GM19395 (cell line): Measurements from ENCODE around the gene FCHSD2.
"Not testable (repeated sequence)": the region's sequence is repeated elsewhere in the genome, so short reads cannot be mapped to it uniquely, and the experiment has no call there.

Experiments
- ATAC-seq: cut with Tn5 transposase; IDR thresholded peaks from one replicate; pipeline ENCODE4 v1.9.1; 2021; ENCODE audit warnings: mild to moderate bottlenecking, moderate library complexity; ENCODE audit not compliant: unreplicated experiment

The FCHSD2 gene

DNA sequence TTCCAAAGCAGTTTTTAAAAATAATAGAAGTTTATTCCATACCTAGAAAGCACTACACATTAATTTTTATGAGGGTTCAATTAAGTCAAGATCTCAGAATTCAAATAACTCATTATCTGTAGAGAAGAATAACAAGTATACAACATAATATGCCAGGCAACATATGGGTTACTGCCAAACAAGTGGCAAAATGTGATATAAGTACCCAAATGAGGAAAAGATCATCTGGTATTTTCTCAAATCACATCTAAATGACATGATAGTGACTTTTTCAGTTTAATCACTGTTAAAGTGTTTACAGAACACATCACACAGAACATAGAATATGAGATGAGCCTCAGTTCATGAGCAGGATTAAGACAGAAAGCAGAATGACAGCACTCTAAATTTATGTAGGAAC, 123.3 kb downstream of the FCHSD2 start:
- no peak for ATAC-seq

DNA sequence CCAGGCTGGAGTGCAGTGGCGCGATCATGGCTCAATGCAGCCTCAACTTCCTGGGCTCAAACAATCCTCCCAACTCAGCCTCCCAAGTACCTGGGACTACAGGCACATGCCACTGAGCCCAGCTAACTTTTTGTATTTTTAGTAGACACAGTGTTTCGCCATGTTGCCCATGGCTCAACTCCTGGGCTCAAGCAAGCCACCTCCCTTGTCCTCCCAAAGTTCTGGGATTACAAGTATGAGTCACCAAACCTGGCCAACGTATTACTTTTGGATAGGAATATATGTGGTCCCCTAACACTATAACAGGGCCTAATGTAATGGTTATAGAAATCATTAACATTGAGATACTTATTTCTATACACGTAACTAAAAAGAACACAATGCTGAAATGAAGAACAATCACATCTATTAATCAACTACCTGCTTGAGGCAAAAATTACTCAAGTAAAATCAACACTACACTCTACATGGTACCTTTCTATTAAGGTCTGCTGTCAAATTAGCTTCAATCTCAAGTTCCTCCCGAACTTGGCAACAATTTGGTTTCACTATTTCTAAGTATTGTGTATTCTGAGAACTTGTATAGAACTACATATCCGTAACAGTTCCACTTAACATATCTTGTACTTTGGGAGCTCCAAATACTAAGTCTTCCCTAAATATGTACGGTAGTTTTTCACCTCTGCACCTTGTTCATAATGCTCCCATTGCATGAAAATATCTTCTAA, 124.9 kb downstream of the FCHSD2 start:
- no peak for ATAC-seq

- no peak for ATAC-seq
Measured at GRCh38 chr11:73013021-73013420, 129.1 kb downstream of the FCHSD2 start.

- ATAC-seq: no peak
Measured at GRCh38 chr11:73012121-73012863, 129.8 kb downstream of the FCHSD2 start.

DNA sequence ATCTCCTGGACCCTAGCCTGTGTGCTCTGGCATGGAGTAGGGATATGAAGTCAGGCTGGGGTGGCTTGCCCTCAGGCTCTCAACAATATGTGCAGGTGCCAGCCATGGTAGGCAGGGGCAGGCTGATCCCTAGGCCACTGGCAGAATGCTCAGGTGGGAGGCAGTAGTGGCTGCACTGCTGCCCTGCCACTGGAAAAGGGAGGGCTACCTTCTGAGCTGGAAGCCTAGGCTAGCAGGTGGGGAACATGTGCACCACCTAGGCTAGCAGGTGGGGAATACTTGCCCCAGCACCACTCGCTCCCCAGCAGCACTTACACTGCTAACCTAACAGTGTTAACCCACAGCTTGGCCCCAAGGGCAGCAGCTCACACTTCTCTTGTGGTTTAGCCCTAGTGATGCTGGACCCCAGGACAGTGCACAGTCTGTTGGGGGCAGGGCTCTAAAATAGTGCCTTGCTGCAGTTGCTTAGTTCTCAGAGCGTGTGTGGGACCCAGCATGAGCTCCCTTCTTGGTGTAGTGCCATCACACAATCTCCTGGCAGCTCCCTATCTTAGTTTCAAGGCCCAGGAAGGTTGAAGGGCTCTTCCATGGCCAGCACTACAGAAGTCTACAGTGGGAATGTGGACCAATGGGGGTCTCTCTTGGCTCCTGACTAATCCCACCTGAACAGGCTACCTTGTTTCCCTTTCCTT, 130.8 kb downstream of the FCHSD2 start:
- ATAC-seq: no peak

- ATAC-seq: no peak
Measured at GRCh38 chr11:73009972-73010371, 132.1 kb downstream of the FCHSD2 start.

DNA sequence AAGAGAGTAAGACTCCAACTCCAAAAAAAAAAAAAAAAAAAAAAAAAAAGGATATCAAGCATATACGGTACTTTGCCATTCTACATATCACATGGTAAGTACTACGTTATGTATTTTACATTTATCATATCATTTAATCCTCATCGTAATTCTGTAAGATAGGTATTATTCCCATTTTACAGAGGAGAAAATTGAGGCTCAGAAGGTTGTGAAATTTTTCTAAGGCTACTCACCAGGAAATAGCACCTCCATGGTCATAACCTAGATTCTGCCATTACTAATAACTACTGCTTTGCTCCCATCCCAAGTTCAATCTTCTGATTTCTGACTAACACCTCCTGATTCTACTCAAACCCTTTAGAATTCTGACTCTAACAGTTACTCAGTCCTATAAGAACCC, 138.0 kb downstream of the FCHSD2 start:
- no peak for ATAC-seq

DNA sequence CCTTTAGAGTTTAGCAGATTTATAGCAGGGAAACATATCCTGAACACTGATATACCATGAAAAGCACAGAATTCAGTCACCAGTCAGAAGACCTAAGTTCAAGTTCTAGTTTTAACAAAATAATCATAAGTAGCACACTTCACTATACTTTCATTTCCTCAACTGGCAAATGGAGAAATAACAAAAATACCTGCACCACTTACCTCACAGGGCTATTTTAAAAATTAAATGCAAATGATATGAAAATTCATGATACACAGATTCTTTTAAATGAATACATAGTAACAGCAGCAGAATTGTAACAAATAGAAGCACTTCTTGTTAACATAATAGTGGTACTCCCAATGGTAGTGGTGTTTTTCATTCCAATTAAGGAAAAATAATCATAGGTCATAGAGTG, 139.0 kb downstream of the FCHSD2 start:
- ATAC-seq: no peak

DNA sequence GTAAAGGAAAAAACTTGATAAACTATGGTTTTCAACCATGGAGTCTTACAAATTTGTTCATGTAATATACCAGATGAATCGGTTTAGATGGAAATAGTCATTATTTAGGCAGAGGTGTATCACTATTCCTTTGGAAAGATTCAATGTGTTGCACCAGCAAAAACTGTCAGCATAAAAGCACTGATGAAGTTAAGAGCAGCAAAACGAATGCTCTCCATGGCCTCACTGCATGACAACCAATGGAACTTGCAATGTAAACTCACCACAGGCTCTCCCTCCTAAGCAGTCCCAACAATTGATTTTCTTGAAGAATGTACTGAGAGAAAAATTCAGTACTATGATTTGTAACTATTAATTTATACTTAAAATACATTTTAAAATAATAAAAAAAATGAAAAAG, 139.9 kb downstream of the FCHSD2 start:
- no peak for ATAC-seq

GRCh38 chr11:73001615-73002014, 140.5 kb downstream of the FCHSD2 start:
- ATAC-seq: no peak

DNA sequence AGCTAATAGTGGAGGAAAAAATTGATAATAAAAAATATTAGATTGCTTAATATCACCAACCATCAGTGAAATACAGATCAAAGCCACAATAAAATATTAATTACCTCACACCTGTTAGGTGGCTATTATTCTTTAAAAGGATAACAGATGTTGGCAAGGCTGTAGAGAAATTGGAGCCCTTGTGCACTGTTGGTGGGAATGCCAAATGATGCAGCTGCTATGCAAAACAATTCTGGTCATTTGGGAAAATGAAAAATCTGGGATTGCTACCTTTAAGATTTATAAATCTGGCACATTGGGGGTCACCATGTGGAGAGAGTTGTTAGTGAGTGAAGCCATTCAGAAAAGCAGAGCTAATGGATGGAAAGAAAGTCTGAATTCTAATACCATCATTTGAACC, 143.4 kb downstream of the FCHSD2 start:
- ATAC-seq: no peak

DNA sequence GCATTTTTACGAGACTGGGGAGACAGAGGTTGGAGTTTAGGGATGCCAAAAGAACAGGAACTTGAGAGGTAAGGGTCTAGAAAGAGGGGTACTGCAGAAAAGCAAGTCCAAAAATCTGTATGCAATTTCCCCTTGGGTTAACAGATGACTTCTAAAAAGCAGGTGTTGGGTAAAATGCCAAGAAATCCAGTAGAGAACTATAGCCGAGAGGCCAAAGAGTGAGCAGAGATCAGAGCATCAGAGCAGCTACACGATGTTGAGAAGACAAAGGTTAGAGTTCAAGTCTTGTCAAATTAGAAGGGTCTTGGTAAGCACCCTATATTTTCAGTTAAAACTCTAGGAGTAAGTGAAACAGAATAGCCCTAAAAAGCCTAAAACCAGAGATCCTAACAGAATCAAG, 145.2 kb downstream of the FCHSD2 start:
- no peak for ATAC-seq

- no peak for ATAC-seq
Measured at GRCh38 chr11:72989727-72990126, 152.4 kb downstream of the FCHSD2 start.

DNA sequence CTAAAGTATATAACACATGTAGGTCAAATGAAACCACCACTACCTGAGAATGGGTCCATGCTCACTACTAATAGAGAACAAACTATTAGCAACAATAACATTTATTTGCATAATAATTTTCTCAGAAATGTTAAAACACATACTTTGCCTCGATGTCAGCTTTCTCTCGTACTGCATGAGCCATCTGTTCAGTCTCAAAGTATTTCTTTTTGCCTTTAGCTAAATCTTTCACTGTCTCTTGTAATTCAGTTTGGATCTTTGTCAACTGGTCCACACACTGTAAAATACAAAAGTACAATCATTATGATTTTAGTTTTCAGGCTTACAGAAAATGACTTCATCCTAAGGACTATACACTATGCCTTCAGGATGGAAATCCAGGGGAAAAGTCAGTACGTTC, 153.3 kb downstream of the FCHSD2 start:
- ATAC-seq: no peak

DNA sequence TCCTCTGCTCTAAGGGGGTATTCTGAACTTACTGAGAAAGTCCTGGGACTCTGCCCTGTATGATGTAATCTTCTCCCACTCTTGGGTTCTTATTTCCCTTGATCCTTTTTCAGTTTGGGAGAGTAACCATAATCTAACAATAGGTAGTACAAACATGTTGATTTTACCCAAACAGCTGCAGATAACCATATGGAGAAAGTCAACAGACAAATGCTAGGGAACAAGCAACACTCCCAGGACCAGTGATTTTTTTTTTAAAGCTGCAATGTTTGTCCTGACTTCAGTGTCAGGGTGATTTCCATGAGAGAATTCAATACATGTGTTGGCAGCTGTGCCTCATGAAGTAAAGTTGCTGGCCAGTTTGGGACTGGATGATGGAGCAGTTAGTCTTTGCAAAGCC, 156.5 kb downstream of the FCHSD2 start:
- no peak for ATAC-seq

- no peak for ATAC-seq
Measured at GRCh38 chr11:72984453-72985077, 157.6 kb downstream of the FCHSD2 start.

GRCh38 chr11:72983560-72983959, 158.6 kb downstream of the FCHSD2 start:
- ATAC-seq: no peak

DNA sequence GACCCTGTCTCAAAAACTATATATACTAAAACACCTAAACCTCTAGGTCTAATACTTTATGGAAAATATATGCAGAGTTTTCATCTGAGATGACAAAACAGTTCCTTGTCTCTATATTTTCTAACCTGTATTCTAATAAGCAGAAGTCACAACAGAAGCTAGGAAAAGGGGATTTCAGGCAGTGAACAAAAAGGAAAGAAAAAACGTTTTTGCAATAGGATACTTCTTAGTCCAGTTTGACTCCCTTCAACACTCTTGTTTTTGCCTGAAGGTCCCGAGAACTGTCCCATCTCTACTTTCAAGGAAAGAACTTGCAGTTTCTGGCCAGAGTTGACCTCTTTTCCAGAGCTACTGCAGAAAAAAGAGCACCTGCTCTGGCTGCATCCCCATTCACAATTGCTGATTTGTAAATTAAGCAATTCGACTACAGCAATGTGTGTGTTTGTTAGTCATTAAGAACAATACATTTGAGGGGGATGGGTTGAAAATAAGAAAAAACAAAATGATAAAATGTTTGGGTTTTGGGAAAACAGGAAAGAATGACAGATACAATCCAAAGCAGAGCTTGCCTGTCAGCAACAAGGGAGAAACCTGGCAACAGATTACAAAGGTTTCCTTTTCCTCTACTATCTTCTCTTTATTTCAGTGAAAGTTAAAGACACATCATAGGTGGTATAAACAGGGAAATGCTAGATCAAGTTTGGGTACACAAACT, 160.0 kb downstream of the FCHSD2 start:
- no peak for ATAC-seq

GRCh38 chr11:72981080-72981479, 161.0 kb downstream of the FCHSD2 start:
- no peak for ATAC-seq

GRCh38 chr11:72977782-72978181, 164.3 kb downstream of the FCHSD2 start:
- not testable (repeated sequence) for ATAC-seq

DNA sequence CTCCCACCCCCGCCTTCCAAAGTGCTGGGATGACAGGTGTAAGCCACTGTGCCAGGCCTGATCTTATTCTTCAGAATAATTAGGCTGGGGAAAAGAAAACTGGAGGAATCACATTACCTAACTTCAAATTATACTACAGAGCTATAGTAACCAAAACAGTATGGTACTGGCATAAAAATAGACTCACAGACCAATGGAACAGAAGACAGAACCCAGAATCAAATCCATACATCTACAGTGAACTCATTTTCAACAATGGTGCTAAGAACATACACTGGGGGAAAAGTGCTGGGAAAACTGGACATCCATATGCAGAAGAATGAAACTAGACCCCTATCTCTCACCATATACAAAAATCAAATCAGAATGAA, 165.6 kb downstream of the FCHSD2 start:
- ATAC-seq: not testable (repeated sequence)
